Caki2 (cell line): ENCODE data around the gene TTLL5. TPM values are rescaled to one million over a fixed set of nuclear protein-coding genes. Genes with fewer than 3 reads are reported as not detected.
A peak's percentile ranks its signal among the peaks of the same experiment; 100 is the strongest.

Source experiments
- DNase-seq: peaks from one replicate; pipeline ENCODE4 v3.0.0-alpha.2; 2015; ENCODE audit warnings: low read depth
- in situ Hi-C: cut with HindIII; loops from 2 replicates; pipeline ENCODE4 v1.10.0; 2016; ENCODE audit warnings: low sequenced_read_pairs, low pct_unique_long_range_greater_than_20kb, mixed read lengths
- total RNA-seq: library from RNA; depleted of rRNA; stranded (reverse); fragments of >200 nt; shearing (Covaris generic); gene quantifications from 2 replicates; pipeline ENCODE4 v1.2.3, GENCODE V29; 2014; ENCODE audit warnings: low replicate concordance

The TTLL5 gene
- total RNA-seq, 1 experiment from 2014 or later = 35.3 TPM

DNA sequence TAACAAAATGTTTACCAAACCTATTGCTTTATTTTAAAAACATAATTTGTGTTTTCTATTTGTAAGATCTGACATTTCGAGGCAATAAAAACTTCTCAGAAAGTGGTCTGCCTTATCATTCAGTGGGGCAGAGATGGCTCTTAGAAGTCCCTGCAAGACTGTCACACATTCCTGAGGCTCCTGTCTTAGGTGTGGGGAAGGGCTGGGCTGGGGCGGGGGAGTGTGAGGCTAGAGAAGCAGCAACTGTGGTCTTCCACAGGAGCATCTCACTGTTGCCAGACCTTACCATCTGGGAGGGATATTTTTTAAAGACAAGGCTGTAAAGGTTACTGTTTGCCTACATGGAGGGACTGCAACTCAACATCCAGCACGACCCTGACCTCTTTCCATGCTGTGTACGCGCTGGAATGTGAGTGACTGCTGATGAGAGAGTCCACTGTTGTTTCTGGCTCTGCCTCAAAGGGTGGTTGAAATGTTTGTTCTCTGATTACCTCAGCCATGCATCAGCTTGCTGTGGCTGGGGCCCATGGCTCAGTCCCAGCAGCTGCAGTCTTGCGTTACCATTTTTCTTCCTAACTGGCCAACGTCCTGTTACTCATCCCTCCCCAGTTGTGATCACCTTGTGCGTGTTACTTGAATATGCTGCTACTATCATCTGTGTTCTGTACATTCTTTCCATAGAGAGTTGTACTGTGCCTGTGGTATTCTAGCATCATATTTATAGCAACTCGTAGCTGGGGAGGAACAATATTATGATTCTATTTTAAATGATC lies 12.8 kb upstream of the TTLL5 start:
- in situ Hi-C loops = no loop called here
- peak; percentile 93 for DNase-seq

DNA sequence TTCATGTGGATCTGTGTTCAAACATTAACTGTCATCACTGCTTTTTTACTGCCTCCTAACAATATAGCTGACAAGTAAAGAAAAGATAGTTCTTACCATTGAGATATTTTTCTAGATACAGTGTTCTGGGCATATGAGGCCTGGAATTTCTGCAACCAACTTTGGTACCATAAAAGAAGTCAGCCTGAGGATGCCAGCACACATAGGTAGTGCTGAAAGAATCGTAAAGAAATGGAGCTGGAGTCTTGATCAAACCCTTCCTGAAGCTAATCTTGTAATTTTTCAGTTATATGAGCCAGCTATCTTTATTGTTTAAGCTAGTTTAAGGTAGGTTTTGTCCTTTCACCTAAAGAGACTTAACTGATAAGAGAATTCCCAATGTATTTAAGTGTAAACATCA lies 11.7 kb upstream of the TTLL5 start:
- in situ Hi-C loops = no loop called here
- DNase-seq = no peak

DNA sequence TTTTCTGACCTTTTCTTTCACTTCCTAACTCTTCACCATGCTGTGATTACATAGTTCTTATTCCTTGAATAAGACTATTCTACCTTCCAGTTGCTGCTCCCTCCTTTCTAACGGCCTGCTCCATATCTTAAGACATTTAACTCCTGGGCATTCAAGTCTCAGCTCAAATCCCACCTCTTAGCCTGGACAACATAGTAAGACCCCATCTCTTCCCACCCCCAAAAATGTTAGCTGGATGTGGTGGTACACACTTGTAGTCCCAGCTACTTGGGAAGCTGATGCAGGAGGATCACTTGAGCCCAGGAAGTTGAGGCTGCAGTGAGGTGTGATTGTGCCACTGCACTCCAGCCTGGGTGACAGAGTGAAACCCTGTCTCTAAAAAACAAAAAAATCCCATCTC lies 11.3 kb upstream of the TTLL5 start:
- in situ Hi-C loops = no loop called here
- DNase-seq = no peak

DNA sequence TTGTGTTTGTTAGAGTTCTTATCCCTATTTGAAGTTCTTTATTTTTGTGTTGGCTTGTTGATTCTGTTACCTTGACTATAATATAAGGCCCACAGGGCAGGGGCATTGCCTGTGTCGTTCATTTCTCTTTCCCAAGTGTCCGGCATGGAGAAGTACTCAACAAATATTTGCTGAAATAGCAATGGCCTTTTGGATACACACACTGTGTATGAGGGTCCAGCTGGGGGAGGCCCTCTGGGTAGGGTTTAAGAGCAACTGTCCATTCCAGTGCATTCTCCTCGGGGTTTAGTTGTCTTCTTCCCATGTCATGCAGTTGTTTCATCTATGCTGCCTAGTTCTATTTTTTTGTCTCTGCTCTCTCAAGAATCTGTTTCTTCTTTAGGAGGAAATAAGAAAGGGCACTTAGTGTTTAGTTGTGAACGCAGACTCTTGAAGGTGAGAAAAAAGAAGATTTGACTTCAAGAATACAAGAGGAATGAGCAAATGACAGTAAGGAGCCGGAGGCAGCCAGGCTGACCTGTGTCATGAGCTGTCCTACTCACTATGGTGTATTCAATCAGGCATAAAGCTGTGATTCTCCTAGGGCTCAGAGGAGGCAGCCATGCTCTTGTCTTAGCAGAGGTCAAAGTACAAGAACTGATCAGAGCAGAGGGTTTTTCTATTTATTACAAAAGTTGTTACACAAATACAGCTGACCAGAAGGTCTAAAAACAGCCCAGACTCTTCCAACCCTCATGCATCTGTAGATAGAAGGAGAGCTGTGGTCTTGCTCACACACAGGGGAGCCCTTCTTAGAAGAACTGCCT lies 10.6 kb upstream of the TTLL5 start:
- DNase-seq = peak; percentile 37
- in situ Hi-C loops = no loop called here

DNA sequence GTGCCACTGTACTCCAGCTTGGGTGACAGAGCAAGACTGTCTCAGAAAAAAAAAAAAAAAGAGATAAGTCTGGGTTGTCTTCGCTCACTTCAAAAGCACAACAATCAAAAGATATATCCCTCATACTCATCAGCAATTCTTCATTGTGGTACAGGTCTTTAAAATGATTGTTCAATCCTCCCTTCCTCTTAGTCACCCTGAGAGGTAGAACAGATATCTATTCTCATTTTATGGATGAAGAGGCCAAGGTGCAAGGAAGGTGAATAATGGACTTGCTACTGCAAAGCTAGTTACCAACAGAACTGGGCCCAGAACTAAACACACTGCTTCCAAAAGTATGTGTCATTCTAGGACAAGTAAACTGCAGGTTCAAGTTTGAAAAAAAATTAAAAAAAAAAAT lies 7.5 kb upstream of the TTLL5 start:
- DNase-seq = no peak
- in situ Hi-C loops = no loop called here

DNA sequence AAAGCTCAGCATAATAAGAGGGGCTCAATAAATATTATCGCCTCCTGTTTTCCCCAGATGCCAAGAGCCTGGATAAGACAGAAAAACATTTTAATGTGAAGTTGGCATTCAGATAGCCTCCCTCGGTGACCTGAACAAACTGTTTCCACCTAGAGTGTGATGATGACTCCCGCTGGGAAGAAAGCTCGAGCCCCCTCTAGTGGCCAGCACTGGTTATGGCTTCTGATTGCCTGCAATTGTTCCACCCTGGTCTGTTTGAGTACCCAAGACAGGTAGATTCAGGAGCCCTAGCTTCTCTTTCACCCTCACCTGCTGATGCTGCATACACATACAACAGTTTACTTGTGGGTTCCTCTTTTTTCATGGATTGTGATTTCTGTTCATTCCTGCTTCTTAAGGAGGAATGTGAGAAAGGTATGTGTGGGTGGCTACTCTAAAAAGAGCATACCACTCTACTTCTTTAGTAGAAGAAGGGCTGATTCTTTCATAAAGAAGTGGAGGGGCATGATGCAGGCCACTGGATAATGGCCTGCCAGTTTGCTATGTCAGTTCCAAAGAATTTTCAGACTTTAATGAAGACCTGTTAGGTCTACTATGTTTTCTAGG lies 6.8 kb upstream of the TTLL5 start:
- in situ Hi-C loops = no loop called here
- DNase-seq = peak; percentile 49

DNA sequence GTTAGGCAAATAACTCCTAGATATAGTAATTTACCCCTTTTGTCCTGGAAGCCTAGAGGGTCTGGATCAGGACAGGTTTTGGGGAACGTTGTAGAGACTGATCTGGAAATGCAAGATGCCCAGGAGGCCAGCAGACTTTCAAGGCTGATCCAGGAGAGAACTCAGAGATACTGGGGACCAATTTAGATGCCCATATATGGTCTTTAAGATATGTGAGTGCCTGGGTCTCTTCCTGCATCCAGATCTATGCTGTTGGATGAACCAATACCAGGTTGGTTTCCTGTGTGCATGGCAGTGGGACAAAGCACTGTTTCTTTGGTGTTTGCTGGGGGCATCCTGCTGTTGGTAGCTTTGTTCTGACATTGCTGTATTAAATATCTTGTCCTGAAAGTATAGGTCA lies 5.8 kb upstream of the TTLL5 start:
- in situ Hi-C loops = no loop called here
- DNase-seq = no peak

DNA sequence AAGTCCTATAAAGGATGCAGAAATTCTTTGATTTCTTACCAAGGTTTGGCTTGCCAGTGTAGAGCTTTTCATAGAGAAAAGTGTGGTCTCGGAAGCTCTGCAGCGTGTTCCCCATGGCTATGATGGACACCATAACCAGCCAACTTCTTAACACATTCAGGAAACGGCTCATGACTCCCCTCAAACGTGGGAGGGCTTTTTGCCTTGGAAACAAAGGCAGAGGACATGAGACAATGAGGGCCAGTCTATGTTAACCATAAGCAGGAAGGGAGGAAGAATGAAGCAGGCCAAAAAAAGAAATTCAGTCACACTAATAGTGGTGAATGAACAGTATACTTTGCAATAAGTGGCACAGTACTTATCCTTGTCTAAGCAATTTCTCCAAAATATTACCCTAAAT lies 3.7 kb upstream of the TTLL5 start:
- in situ Hi-C loops = no loop called here
- DNase-seq = no peak

DNA sequence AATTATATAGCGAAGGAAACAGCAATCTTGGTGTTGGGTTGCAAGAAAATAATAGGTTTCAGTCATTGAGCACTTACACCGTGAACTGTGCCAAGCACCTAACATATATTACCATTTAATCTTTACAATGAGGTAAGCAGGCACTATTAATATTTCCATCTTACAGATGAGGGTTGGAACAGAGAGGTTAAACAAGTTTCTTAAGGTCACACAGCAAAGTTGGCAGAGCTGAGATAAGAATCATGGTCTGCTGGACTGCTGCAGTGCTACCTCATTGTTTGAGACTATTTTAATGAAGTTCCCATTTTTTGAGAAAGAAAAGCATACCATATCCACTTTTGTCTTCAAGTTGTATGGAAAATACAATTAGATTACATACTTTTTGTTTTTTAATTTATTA lies 2.1 kb upstream of the TTLL5 start:
- in situ Hi-C loops = no loop called here
- DNase-seq = no peak

DNA sequence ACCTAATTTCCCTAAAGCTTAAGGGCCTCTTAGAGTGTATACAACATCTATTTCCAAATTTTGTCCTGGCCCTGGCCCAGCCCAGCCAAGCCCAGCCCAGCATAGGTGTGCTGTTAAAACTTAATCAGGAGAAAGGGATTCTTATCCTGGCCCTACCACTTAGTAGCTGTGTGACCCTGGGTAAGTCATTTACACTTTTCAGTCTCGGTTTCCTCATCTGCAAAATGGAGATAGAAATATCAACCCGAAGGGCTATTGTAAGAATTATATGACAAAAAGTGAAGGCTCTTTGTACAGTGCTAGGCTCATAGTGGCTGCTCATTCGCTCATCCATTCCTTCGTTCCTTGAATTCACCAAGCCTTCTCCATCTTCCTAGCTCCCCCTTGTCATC lies 812 bp upstream of the TTLL5 start:
- in situ Hi-C loops = no loop called here
- DNase-seq = no peak

DNA sequence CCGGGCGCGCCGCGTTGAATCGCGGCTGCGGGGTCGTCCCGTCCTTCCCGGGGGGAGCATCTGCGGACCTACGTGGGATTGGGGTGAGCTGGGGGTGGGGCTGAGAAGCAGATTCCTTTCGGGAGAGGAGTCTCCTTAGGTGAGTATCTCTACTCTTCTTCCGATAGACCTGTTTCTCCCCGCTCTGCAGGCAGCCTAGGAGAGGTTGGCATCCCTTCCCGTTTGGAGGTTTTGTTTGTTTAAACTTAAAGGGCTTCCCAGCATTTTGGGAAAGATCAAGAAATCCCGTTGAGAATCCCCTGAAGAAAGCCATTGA lies 411 bp downstream of the TTLL5 start:
- no peak for DNase-seq
- in situ Hi-C loops = no loop called here

DNA sequence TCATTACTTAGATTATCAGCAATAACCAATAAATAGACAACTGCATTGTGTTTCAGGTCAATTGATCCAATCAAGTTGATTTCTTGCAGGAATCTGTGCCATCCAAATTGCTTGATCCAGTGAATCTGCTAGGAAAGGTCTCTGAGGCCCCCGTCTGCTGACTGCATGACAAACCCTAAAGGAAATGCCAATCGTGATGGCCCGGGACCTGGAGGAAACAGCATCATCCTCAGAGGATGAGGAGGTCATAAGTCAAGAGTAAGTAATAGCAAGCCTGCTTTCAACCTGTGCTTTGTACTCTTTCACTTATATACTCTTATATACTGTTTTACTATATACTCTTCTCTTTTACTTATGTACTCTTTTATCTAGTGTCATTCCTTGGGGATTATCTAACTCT lies 1.9 kb downstream of the TTLL5 start:
- in situ Hi-C loops = no loop called here
- no peak for DNase-seq

DNA sequence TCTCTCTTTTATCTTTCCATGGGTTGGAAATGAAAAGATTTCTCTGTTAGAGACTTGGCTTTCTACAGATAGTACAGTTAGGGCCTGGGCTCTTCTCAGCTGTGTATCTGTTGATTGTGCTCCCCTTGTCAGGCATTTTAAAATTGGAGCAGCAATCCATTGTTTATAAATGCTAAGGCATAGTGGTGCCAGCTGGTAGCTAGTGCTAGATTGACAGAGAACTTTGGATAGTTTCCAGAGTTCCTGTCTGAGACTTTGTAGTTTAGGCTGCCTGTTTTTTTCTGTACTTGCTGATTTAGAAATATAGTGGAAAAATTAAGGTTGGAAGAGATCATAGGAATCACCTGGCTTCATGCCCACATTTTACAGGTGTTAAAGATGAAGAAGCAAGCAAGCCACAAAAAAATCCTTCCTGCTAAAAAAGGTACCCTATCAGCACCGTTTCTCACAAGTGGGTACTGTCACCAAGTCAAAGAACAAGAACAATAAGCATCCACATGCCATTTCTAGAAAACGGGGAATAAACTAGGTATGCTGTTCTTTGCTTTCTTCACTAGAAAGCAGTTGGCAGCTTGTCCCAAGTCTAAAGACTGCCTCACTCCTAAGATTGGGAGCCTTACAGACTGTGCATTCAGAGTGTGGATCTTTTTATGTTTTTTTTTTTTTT lies 6.2 kb downstream of the TTLL5 start:
- in situ Hi-C loops = no loop called here
- no peak for DNase-seq

DNA sequence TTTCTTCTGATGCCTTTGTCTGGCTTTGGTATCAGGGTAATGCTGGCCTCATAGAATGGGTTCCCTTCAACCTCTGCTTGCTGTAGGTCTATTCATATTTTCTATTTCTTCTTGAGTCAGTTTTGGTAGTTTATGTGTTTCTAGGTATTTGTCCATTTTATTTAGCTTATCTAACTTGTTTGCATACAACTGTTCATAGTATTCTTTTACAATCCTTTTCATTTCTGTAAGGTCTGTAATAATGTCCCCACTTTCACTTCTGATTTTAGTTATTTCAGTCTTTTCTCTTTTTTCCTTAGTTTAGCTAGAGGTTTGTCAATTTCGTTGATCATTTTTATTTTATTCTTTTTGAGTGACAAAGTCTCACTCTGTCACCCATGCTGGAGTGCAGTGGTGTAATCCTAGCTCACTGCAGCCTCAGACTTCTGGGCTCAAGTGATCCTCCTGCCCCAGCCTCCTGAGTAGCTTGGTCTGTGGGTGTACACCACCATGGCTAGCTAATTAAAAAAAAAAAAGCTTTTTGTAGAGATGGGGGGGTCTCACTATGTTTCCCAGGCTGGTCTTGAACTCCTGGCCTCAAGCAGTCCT lies 11.7 kb downstream of the TTLL5 start:
- no peak for DNase-seq
- in situ Hi-C loops = no loop called here

DNA sequence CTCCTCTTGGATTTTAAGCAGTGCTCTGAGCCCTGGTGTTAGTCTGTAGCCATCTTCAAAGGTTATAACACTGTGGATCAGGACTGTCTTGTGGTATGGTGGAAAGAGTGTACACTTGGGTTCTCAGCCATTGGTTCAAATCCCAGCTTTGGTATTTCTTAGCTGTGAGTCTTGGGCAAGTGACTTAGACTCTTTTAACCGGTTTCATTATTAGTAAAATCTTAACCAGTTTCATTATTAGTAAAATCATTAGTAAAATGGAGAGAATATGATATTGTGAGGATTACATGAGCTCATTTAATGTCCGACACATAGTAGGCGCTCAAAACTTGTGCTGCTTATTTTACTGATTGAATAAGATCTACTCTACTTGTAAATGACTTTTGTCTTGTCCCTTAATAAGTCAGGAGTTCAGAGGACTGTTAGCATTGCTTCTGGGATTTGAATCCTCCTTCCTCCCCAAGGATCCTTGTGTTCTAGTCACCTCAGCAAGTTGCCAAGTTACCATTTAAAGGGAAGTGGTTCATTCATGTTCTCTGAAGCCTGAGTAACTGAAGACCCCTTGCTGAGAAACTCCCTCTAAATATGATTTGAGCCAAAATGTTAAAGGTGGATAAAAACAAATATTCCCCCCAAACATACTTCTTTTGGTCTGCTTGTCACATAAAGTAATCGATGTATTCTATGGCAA lies 12.4 kb downstream of the TTLL5 start:
- no peak for DNase-seq
- in situ Hi-C loops = no loop called here

DNA sequence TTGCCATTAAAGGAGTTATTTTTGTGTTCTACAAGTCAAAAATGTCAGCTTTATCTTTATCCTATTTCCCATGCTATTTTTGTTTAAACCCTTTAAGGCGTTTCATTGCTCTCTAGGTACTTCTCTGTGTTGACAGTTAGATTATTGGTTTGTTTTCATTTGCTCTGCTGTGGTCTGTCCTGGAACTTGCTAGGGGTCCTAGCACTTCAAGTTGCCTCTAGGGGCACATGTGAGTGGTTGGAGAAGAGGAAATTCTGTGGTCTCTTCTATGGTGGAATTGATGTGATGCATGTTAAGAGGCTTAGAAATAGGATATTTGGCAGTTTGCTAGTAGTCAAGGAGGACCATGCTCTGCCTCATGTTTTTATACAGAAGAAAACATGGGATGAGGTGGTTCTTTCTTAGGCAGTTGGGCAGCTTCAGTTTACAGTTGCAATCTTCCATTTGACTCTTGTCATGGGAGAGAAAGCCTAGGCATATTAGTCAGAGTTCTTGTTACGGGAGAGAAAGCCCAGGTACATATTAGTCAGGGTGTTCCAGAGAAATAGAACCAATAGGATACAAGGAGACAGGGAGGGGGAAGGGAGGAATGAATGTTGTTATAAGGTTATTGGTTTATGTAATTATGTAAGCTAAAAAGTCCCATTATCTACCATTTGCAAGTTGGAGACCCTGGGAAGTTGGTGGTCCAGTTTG lies 14.4 kb downstream of the TTLL5 start:
- in situ Hi-C loops = no loop called here
- DNase-seq = no peak

DNA sequence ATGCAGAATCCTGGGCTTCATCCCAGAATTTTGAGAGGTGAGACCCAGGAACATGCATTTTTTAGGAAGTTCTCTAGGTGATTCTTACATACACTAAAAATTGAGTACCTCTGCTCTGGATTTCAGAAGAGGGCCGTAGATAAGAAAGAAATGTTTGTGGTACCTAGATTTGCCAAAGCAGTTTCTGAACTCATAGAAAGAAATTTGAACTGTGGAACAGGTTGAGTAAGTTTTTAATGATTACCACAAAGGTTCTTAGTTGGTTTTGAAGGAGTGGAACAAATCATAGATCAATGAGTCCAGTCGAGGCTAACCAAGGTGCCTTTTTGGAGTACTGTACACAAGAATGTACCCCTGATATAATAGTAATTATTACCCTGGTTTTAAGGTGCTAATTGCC lies 24.9 kb downstream of the TTLL5 start:
- in situ Hi-C loops = no loop called here
- DNase-seq = no peak

DNA sequence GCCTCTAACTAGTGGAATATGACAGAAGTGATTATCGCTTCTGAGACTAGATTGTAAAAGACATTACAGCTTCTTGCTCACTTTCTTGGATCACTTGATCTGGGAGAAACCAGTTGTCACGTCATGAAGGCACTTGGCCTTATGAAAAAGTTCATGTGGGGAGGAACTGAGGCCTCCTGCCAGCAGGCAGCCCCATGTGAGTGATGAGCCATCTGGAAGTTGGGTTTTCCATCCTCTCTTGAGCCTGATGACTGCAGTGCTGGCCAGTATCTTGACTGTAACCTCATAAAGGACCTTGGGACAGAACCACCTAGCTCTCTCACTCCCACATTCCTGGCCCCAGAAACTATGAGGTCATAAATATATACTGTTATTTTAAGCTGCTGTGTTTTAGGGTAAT lies 28.0 kb downstream of the TTLL5 start:
- DNase-seq = no peak
- in situ Hi-C loops = no loop called here
